GM18520 (cell line): ENCODE results near the gene ZNF518A.
A peak's percentile ranks its signal among the peaks of the same experiment; 100 is the strongest.
"Not testable (repeated sequence)": the region's sequence is repeated elsewhere in the genome, so short reads cannot be mapped to it uniquely, and the experiment has no call there.

Experiments used
- ATAC-seq: cut with Tn5 transposase; IDR thresholded peaks from one replicate; pipeline ENCODE4 v1.9.1; 2021; ENCODE audit not compliant: unreplicated experiment

The ZNF518A gene

GRCh38 chr10:96131621-96132020, 1.5 kb downstream of the ZNF518A start:
- no peak for ATAC-seq

DNA sequence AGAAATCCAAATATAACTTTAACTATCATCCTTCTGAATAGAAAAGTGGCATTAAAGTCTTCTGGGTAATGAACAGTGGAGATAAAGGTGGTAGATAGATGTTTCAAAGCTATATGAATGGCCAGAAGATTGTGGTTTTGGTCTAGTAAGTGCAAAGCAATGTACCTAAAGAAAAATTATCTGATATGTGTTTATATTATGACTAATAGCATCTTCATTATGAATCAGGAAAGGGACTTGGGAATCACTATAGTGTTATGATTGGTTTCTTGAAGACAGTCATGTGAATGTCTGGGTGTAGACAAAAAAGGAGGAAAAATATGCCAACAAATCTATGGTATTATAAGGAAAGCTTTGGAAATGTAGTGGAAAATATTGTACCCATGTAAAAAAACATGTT, 3.0 kb downstream of the ZNF518A start:
- ATAC-seq = no peak

DNA sequence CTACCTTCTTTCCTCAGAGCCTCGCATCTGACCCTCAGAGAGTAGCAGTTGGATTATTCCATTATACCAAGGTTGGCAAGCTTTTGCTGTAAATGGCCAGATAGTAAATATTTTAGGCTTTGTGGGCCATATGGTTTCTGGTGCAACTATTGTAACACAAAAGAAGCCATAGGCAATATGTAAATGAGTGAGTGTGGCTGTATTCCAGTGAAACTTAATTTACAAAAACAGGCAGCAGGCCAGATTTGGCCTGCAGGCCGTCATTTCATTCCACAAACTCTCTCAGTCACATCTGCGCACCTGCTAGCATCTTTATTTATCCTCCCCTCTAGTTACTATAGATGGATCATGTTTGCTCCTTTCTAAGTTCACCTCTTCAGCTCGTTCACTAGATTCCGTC, 6.7 kb downstream of the ZNF518A start:
- ATAC-seq = no peak

DNA sequence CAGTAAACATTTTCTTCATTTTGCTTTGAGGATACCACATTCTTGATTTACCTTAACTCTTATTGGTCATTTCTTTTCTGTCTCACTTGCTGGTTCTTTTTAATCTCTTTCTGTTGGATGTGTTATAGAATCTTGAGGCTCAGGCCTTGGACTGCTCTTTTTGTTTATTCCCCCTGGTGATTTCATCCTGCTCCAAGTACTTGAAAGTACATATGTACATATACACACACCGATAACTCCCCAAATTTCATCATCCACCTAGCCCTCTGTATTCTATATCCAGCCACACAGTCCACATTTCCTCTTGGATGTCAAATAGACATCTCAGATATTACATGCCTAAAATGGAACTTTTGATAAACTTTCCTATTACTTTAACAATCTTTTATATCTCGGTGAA, 7.5 kb downstream of the ZNF518A start:
- ATAC-seq = no peak

DNA sequence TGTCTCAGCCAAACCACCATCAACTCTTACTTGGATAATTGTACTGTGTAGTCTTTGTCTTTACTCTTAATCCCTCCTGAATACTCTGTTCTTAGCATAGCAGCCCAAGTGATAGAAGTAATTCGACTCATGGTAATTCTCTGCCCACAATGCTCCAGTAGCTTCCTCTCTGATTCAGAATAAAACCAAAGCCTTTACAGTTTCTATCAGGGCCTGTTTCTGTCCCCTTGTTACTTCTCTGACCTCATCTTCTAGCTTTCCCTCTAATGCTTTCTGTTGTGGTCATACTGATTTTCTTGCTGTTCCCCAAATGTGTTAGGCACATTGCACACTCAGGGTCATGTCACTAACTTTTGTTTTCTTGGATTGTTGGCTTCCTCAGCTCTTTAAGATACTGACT, 8.0 kb downstream of the ZNF518A start:
- ATAC-seq = peak; percentile 95

DNA sequence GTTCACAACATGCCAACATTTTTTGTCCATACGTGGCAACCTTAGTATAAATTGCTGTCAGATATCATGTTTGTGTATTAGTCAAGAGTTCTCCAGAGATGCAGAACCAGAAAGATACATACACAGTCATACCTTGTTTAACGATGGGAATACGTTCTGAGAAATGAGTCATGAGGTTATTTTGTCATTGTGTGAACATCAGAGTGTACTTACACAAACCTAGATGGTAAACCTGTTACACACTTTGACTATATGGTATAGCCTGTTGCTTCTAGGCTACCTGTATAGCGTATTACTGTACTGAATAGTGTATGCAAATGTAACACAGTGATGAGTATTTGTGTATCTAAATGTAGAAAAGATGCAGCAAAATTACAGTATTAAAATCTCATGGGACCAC, 22.3 kb downstream of the ZNF518A start:
- ATAC-seq = no peak

DNA sequence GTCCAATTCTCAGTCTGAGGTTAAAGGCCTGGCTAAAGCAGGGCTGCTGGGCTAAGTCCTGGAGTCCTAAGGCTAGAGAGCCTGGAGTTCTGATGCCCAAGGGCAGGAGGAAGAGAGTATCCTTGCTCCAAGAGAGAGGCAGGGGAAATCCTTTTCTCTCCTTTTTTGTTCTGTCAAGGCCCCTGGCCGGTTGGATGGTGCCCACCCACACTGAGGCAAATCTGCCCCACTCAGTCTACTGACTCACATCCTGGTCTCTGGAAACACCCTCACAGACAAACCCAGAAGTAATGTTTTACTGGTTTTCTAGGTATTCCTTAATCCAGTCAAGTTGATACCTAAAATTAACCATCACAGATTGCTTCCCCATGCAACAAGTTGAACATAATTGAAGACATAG, 23.0 kb downstream of the ZNF518A start:
- no peak for ATAC-seq

- ATAC-seq = no peak
Measured at GRCh38 chr10:96165726-96166125, 35.6 kb downstream of the ZNF518A start.

DNA sequence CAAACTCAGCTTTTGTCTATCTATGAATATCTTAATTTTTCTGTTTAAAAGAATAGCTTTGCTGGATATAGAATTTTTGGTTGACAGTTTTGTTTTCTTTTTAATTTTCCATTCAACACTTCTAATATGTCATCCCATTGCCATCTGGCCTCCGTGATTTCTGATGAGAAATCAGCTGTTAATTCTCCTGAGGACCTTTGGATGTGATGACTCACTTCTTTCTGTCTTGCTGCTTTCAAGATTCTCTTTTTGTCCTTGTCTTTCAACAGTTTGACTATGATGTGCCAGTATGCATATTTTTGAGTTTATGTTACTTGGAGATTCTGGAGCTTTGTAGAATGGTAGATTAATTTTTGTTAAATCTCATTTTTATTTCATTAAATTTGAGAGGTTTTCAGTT, 38.4 kb downstream of the ZNF518A start:
- no peak for ATAC-seq

DNA sequence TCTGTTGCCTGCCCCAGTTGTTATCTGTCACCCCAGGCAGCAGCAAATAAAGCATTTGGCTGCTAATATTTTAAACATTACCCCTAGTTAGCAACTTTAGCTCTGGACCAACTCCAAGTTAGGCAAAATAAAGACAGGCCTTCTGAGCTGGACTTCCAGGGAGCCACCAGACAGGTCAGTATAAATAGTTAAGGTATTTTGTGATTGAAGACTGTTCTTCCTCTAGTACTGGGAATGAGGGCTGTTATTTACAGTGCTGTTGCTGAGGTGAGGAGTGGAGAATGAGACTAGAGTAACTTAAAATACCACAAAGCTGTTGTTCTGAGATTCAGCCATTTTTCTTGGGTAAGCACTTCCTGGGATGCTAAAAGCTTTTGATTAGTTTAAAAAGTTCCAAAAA, 40.1 kb downstream of the ZNF518A start:
- ATAC-seq = no peak

GRCh38 chr10:96172666-96173065, 42.6 kb downstream of the ZNF518A start:
- no peak for ATAC-seq

DNA sequence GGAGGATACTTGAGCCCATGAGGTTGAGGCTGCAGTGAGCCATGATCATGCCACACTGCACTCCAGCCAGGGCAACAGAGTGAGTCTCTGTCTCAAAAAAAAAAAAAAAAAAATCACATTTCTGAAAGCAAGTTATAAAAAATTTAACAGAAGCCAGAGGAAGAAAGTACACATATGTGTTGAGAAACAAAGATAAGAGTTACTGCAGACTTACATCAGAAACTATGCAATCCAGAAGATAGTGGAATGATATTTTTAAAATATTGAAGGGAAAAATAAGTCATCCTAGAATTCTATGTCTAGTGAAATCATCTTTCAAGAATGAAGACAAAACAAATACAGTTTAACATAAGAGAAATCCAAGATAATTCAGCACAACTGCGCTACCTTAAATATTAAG, 46.9 kb downstream of the ZNF518A start:
- ATAC-seq = no peak

DNA sequence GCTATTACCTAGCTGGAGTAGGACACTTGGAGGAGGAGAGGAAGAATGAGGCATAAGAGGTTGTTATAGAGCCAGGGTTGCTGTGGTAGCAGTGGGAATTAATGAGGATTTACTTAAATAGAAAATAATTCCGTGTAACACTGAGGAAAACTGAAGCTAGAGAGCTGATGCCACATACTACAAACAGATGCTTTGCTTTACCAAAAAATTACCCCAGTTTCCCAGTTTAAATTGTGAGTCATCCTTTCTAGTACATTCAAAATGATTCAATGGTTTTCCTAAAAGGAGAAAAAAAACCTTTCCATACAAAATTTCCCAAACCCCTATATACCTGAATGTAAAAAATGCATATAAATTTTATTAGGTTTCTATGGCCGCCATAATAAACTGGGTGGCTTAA, 58.3 kb downstream of the ZNF518A start:
- no peak for ATAC-seq

- no peak for ATAC-seq
Measured at GRCh38 chr10:96188916-96189315, 58.8 kb downstream of the ZNF518A start.

- ATAC-seq = not testable (repeated sequence)
Measured at GRCh38 chr10:96189505-96189904, 59.4 kb downstream of the ZNF518A start.

- ATAC-seq = no peak
Measured at GRCh38 chr10:96201525-96201924, 71.4 kb downstream of the ZNF518A start.

- ATAC-seq = no peak
Measured at GRCh38 chr10:96205580-96205979, 75.5 kb downstream of the ZNF518A start.

DNA sequence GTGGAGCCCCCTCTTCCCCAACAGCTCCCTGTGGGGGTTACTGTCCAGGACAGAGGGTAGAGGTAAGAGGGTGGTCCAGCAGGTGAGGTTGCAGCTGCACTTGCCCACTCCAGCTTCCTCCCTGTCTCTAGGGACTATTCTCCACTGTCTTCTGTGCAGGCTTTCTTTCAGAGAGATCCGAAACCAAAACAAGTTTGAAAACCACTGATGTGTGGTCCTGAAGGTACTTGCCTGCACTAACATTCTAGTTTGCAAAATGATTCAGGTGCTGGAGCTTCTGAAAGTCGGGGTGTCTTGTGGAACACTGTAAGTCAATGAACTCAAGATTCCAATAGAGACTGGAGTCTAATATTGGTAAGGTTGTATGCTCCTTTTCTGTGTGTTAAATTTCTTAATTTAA, 78.2 kb downstream of the ZNF518A start:
- no peak for ATAC-seq

GRCh38 chr10:96208946-96209345, 78.8 kb downstream of the ZNF518A start:
- no peak for ATAC-seq

DNA sequence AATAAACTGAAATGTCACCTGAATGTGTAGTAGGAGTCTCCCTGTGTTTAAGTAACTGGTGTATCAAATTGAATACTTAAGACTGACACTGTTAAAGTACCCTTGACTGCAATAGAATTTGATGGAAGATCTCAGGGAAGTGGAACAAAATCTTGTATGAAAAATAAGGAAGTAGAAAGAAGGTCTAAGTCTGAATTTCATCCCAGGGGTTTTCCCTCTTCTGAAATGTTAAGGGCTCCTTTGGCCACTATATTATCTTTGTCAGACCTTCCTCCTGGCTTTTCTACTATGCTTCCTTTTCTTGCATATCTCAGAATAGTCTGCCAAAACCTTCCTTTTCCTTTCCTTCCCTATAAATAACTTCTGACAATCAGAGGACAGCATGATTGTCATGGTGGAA, 81.7 kb downstream of the ZNF518A start:
- no peak for ATAC-seq

DNA sequence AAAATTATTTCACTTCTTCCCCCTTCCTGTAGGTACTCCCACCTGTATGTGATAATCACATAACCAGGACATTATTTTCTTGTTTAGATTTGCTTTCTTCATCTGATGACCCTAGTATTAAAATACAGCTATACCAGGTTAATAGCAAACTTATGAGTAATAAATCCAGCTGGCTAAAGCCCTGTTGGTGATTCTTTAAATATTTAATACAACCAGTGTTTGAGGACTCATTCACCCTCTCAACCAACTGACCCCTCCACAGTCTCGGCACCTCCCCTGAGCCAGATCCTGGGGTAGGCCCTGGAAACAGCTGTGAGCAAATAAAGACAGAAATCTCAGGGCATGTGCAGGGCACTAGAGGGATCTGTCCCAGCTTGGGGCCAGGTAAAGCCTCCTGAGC, 82.8 kb downstream of the ZNF518A start:
- no peak for ATAC-seq
